Keratinocyte (primary cell): ENCODE measurements around the gene SCUBE1. TPM values are rescaled to one million over a fixed set of nuclear protein-coding genes. Genes with fewer than 3 reads are reported as not detected.
"Not testable (repeated sequence)": the region's sequence is repeated elsewhere in the genome, so short reads cannot be mapped to it uniquely, and the experiment has no call there.

ENCODE experiments used
- DNase-seq: peaks from one replicate; pipeline ENCODE4 v3.0.0-alpha.2; 2011; ENCODE audit warnings: low read depth, missing footprints, low spot score
- FAIRE-seq: peaks from 2 replicates; lab custom pipeline; 2011; peaks lifted over from hg19 to GRCh38; lab: Jason Lieb, UNC
- H2AFZ ChIP-seq: 2 replicates; pipeline ENCODE4 v1.6.0; 2012; ENCODE audit warnings: low read length, control low read depth, inconsistent platforms; ENCODE audit not compliant: control insufficient read depth
- H3K27ac ChIP-seq: 2 replicates; pipeline ENCODE4 v1.5.1; 2011; ENCODE audit warnings: low read length; ENCODE audit not compliant: control insufficient read depth, insufficient read depth
- H3K27me3 ChIP-seq: 3 replicates; pipeline ENCODE4 v1.6.0; 2011; ENCODE audit warnings: low read length; ENCODE audit not compliant: control insufficient read depth, insufficient read depth; ENCODE audit errors: extremely low read depth
- H3K36me3 ChIP-seq, 2 experiments: 2 replicates in 1 of 2; 3 replicates in 1 of 2; pipeline ENCODE4 v1.5.1; 2011; ENCODE audit warnings: low read length in 2 of 2, mild to moderate bottlenecking in 1 of 2; ENCODE audit not compliant: control insufficient read depth in 2 of 2, insufficient read depth in 2 of 2; ENCODE audit errors: extremely low read depth in 1 of 2
- H3K4me1 ChIP-seq: 3 replicates; pipeline ENCODE4 v1.5.1; 2011; ENCODE audit warnings: low read length; ENCODE audit not compliant: control insufficient read depth, insufficient read depth; ENCODE audit errors: extremely low read depth
- H3K4me2 ChIP-seq: 3 replicates; pipeline ENCODE4 v1.6.0; 2011; ENCODE audit warnings: low read depth, low read length; ENCODE audit not compliant: control insufficient read depth, insufficient read depth; ENCODE audit errors: extremely low read depth
- H3K4me3 ChIP-seq, 3 experiments: fragments of 200-600 bp in 1 of 3; sonication (generic) in 1 of 3; 2 replicates in 2 of 3; 3 replicates in 1 of 3; pipeline ENCODE4 v1.5.1; 2011 to 2016; ENCODE audit warnings: low read length in 3 of 3, mild to moderate bottlenecking in 3 of 3, control low read depth in 2 of 3, inconsistent platforms in 1 of 3, low read depth in 1 of 3, mixed read lengths in 1 of 3, mixed run types in 1 of 3, moderate library complexity in 1 of 3; ENCODE audit not compliant: control insufficient read depth in 2 of 3, insufficient read depth in 2 of 3; ENCODE audit errors: extremely low read depth in 1 of 3
- H3K79me2 ChIP-seq: 2 replicates; pipeline ENCODE4 v1.6.0; 2012; ENCODE audit warnings: low read length; ENCODE audit not compliant: control insufficient read depth, insufficient read depth
- H3K9ac ChIP-seq: 3 replicates; pipeline ENCODE4 v1.6.0; 2011; ENCODE audit warnings: low read length; ENCODE audit not compliant: control insufficient read depth, insufficient read depth; ENCODE audit errors: extremely low read depth
- H3K9me1 ChIP-seq: 3 replicates; pipeline ENCODE4 v1.6.0; 2011; ENCODE audit warnings: low read length; ENCODE audit not compliant: control insufficient read depth, insufficient read depth; ENCODE audit errors: extremely low read depth
- H3K9me3 ChIP-seq: 2 replicates; pipeline ENCODE4 v1.5.1; 2012; ENCODE audit warnings: low read depth, low read length; ENCODE audit not compliant: control insufficient read depth
- H4K20me1 ChIP-seq: 3 replicates; pipeline ENCODE4 v1.6.0; 2011; ENCODE audit warnings: low read length; ENCODE audit not compliant: control insufficient read depth, insufficient read depth; ENCODE audit errors: extremely low read depth
- CTCF ChIP-seq, 3 experiments: IDR thresholded peaks in 1 of 3; conservative IDR thresholded peaks in 1 of 3; optimal IDR thresholded peaks in 1 of 3; 2 replicates in 2 of 3; 3 replicates in 1 of 3; pipeline versions ENCODE3 to v1.5.1; 2011; ENCODE audit warnings: low read length in 3 of 3, mild to moderate bottlenecking in 3 of 3, moderate library complexity in 2 of 3, control low read depth in 1 of 3, inconsistent platforms in 1 of 3; ENCODE audit not compliant: insufficient read depth in 2 of 3; ENCODE audit errors: extremely low read depth in 1 of 3
- EZH2 ChIP-seq: IDR thresholded peaks from one replicate; pipeline ENCODE4 v1.6.1; 2012; ENCODE audit warnings: inconsistent platforms, mild to moderate bottlenecking, low read length, moderate library complexity
- dilution Hi-C: fragments of 300-500 bp; cut with MboI; formaldehyde crosslinking; loops from one replicate; pipeline ENCODE4 v1.7.0; 2020; ENCODE audit warnings: low sequenced_read_pairs; ENCODE audit not compliant: extremely low pct_ligation_motif_present
- polyA plus RNA-seq, 5 experiments: library from polyadenylated mRNA; depleted of rRNA in 3 of 5; stranded (reverse) in 3 of 5; stranded (forward) in 1 of 5; unstranded in 1 of 5; fragments of >200 nt; gene quantifications; 1 replicate in 1 of 5; 2 replicates in 3 of 5; 3 replicates in 1 of 5; pipeline versions ENCODE4 v1.2.1 to v1.2.3, GENCODE V29; 2011 to 2012; ENCODE audit warnings: missing spikeins in 2 of 5, low read depth in 1 of 5, low replicate concordance in 1 of 5

Gene SCUBE1
- polyA plus RNA-seq, 1 donor (not counting 4 experiments of a cell fraction or from before 2014, with no cell fraction given): not detected

GRCh38 chr22:43281394-43281793, 61.8 kb downstream of the SCUBE1 start:
- TF ChIP-seq EZH2 (no peak), CTCF (optimal IDR thresholded peaks at IDR 0.05 in 1 of 3, IDR thresholded peaks at IDR 0.05 in 1 of 3, conservative IDR thresholded peaks at IDR 0.05 in 1 of 3; ENCODE audit: extremely low read depth in 1 of 3, insufficient read depth in 2 of 3, low read length in 3 of 3) (no peak)
- H3K4me3 ChIP-seq: no peak overlapping the region
- no peaks in the 10 kb centered on the region for H4K20me1 ChIP-seq
- no peak for DNase-seq
- H3K27me3 ChIP-seq: no peaks in the 10 kb centered on the region
- no peak for FAIRE-seq
- no peaks in the 10 kb centered on the region for H3K4me1 ChIP-seq
- no peaks in the 10 kb centered on the region for H3K9me1 ChIP-seq
- H3K4me2 ChIP-seq: no peak overlapping the region
- no peak overlapping the region for H2AFZ ChIP-seq
- no peak overlapping the region for H3K27ac ChIP-seq
- no peaks in the 10 kb centered on the region for H3K36me3 ChIP-seq
- dilution Hi-C loops: no loop called here
- no peak overlapping the region for H3K9ac ChIP-seq
- H3K79me2 ChIP-seq: no peaks in the 10 kb centered on the region
- H3K9me3 ChIP-seq: no peaks in the 10 kb centered on the region

- H3K79me2 ChIP-seq, H2AFZ ChIP-seq, H3K4me2 ChIP-seq, FAIRE-seq, H3K9me1 ChIP-seq, H4K20me1 ChIP-seq, H3K27ac ChIP-seq, DNase-seq, dilution Hi-C loops, H3K9me3 ChIP-seq, H3K9ac ChIP-seq, H3K36me3 ChIP-seq, H3K4me3 ChIP-seq, H3K27me3 ChIP-seq, H3K4me1 ChIP-seq: not testable (repeated sequence)
These were observed 62.7 kb downstream of the SCUBE1 start for GRCh38 chr22:43280523-43280886.

GRCh38 chr22:43279867-43280522, 63.2 kb downstream of the SCUBE1 start:
- H4K20me1 ChIP-seq: no peaks in the 10 kb centered on the region
- no peak overlapping the region for H3K4me3 ChIP-seq
- H3K36me3 ChIP-seq: no peaks in the 10 kb centered on the region
- H3K27ac ChIP-seq: no peak overlapping the region
- dilution Hi-C loops: no loop called here
- TF ChIP-seq CTCF (optimal IDR thresholded peaks at IDR 0.05 in 1 of 3, IDR thresholded peaks at IDR 0.05 in 1 of 3, conservative IDR thresholded peaks at IDR 0.05 in 1 of 3; ENCODE audit: extremely low read depth in 1 of 3, insufficient read depth in 2 of 3, low read length in 3 of 3): no peak
- no peak for TF ChIP-seq EZH2
- H3K4me1 ChIP-seq: no peaks in the 10 kb centered on the region
- no peaks in the 10 kb centered on the region for H3K79me2 ChIP-seq
- H3K9me3 ChIP-seq: no peaks in the 10 kb centered on the region
- no peaks in the 10 kb centered on the region for H3K9me1 ChIP-seq
- no peaks in the 10 kb centered on the region for H3K27me3 ChIP-seq
- FAIRE-seq: no peak
- no peak for DNase-seq
- no peak overlapping the region for H3K9ac ChIP-seq
- no peak overlapping the region for H2AFZ ChIP-seq
- no peak overlapping the region for H3K4me2 ChIP-seq
